ENCODE data around the gene NR2F1.

DNA sequence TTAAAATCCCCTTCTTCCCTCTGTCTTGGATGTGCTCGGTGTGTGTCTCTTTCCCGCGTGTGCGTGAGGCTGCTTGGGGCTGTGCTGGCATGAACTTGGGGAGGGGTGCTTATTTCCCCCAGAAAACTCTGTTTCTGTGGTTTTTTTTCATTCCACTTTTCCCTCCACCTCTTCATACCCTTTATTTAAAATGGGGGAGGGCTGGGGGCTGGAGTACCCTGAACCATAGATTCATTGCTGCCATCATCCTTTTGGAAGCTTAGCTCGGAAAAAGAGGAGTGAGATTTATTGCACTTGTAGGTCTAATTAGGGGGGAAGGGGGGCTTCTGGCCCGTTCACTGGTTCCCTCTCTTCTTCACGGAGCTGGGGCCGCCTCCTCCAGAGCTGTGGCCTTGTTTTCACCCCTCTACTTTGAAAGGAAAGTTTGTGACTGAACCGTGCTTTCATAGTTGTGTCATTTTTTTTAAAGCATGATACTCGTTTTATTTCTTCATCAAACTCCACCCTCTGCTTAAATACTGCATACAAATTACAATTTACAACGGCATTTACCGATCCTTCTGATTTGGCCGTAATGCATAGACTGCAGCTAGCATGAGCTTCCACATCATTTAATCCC, 2.9 kb downstream of the NR2F1 start:
- TF ChIP-seq, protein P1, sequence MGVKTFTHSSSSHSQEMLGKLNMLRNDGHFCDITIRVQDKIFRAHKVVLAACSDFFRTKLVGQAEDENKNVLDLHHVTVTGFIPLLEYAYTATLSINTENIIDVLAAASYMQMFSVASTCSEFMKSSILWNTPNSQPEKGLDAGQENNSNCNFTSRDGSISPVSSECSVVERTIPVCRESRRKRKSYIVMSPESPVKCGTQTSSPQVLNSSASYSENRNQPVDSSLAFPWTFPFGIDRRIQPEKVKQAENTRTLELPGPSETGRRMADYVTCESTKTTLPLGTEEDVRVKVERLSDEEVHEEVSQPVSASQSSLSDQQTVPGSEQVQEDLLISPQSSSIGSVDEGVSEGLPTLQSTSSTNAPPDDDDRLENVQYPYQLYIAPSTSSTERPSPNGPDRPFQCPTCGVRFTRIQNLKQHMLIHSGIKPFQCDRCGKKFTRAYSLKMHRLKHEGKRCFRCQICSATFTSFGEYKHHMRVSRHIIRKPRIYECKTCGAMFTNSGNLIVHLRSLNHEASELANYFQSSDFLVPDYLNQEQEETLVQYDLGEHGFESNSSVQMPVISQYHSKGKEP (tag by site-specific recombination; IDR thresholded peaks at IDR 0.05) = 0 out of 2 replicates have a peak, but pooled peaks have one; percentile 30
- TF ChIP-seq, protein P2, sequence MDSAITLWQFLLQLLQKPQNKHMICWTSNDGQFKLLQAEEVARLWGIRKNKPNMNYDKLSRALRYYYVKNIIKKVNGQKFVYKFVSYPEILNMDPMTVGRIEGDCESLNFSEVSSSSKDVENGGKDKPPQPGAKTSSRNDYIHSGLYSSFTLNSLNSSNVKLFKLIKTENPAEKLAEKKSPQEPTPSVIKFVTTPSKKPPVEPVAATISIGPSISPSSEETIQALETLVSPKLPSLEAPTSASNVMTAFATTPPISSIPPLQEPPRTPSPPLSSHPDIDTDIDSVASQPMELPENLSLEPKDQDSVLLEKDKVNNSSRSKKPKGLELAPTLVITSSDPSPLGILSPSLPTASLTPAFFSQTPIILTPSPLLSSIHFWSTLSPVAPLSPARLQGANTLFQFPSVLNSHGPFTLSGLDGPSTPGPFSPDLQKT (IDR thresholded peaks at IDR 0.05; ENCODE audit: borderline replicate concordance, low read depth, low read length) = no peak
- TF ChIP-seq, protein P3, sequence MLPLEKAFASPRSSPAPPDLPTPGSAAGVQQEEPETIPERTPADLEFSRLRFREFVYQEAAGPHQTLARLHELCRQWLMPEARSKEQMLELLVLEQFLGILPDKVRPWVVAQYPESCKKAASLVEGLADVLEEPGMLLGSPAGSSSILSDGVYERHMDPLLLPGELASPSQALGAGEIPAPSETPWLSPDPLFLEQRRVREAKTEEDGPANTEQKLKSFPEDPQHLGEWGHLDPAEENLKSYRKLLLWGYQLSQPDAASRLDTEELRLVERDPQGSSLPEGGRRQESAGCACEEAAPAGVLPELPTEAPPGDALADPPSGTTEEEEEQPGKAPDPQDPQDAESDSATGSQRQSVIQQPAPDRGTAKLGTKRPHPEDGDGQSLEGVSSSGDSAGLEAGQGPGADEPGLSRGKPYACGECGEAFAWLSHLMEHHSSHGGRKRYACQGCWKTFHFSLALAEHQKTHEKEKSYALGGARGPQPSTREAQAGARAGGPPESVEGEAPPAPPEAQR (tag by site-specific recombination; IDR thresholded peaks at IDR 0.05) = no peak
- peak; percentile 36; the same call in 1 of the 2 replicates for TF ChIP-seq KLF10 (tag by site-specific recombination; IDR thresholded peaks at IDR 0.05)
- TF ChIP-seq, protein P4, sequence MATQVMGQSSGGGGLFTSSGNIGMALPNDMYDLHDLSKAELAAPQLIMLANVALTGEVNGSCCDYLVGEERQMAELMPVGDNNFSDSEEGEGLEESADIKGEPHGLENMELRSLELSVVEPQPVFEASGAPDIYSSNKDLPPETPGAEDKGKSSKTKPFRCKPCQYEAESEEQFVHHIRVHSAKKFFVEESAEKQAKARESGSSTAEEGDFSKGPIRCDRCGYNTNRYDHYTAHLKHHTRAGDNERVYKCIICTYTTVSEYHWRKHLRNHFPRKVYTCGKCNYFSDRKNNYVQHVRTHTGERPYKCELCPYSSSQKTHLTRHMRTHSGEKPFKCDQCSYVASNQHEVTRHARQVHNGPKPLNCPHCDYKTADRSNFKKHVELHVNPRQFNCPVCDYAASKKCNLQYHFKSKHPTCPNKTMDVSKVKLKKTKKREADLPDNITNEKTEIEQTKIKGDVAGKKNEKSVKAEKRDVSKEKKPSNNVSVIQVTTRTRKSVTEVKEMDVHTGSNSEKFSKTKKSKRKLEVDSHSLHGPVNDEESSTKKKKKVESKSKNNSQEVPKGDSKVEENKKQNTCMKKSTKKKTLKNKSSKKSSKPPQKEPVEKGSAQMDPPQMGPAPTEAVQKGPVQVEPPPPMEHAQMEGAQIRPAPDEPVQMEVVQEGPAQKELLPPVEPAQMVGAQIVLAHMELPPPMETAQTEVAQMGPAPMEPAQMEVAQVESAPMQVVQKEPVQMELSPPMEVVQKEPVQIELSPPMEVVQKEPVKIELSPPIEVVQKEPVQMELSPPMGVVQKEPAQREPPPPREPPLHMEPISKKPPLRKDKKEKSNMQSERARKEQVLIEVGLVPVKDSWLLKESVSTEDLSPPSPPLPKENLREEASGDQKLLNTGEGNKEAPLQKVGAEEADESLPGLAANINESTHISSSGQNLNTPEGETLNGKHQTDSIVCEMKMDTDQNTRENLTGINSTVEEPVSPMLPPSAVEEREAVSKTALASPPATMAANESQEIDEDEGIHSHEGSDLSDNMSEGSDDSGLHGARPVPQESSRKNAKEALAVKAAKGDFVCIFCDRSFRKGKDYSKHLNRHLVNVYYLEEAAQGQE (tag by site-specific recombination; IDR thresholded peaks at IDR 0.05) = no peak
